BLaER1 (cell line): Measurements from ENCODE around the gene LRTM1.

Source experiments
- H3K27ac ChIP-seq: shearing (Covaris generic); formaldehyde crosslinking; 2 replicates; pipeline ENCODE4 v1.8.1; 2022
- H3K27me3 ChIP-seq: shearing (Covaris generic); formaldehyde crosslinking; 2 replicates; pipeline ENCODE4 v1.8.1; 2022
- H3K36me3 ChIP-seq: shearing (Covaris generic); formaldehyde crosslinking; 2 replicates; pipeline ENCODE4 v1.8.1; 2022
- H3K4me1 ChIP-seq: shearing (Covaris generic); formaldehyde crosslinking; 2 replicates; pipeline ENCODE4 v1.8.1; 2022
- H3K4me2 ChIP-seq: shearing (Covaris generic); formaldehyde crosslinking; 2 replicates; pipeline ENCODE4 v1.8.1; 2022
- H3K4me3 ChIP-seq: shearing (Covaris generic); formaldehyde crosslinking; 2 replicates; pipeline ENCODE4 v1.8.1; 2022
- H3K9ac ChIP-seq: shearing (Covaris generic); formaldehyde crosslinking; 2 replicates; pipeline ENCODE4 v1.8.1; 2022
- H3K9me3 ChIP-seq: shearing (Covaris generic); formaldehyde crosslinking; 2 replicates; pipeline ENCODE4 v1.8.1; 2022
- H4K20me1 ChIP-seq: shearing (Covaris generic); formaldehyde crosslinking; 2 replicates; pipeline ENCODE4 v1.8.1; 2022
- Cebpa-rat ChIP-seq: shearing (Covaris generic); IDR thresholded peaks from 2 replicates; pipeline ENCODE4 v1.8.1; 2022

The LRTM1 gene

GRCh38 chr3:54928046-54928770, at the start of gene LRTM1:
Gene LRTM1, minus strand, starts transcription at chr3:54928059. Its CDS starts 148 bp downstream, at chr3:54927911.
- Histone ChIP-seq H4K20me1 (no peaks in the 10 kb centered on the region), H3K36me3 (no peaks in the 10 kb centered on the region), H3K4me1 (no peaks in the 10 kb centered on the region), H3K9ac (no peak within 1 kb of the TSS), H3K9me3 (no peaks in the 10 kb centered on the region), H3K27me3 (no peaks in the 10 kb centered on the region), H3K27ac (no peak within 1 kb of the TSS), H3K4me2 (peak within 1 kb of the TSS; percentile 8; the same call in 1 of the 2 replicates), H3K4me3 (no peak within 1 kb of the TSS)
- no peak for TF ChIP-seq Cebpa-rat

GRCh38 chr3:54977439-54977838, 49.6 kb upstream of the LRTM1 start:
- TF ChIP-seq Cebpa-rat, result no peak
- Histone ChIP-seq H3K9me3 (peaks cover 4% of the 10 kb centered on the region; the same call in 1 of the 2 replicates), H3K36me3 (no peaks in the 10 kb centered on the region), H3K4me1 (no peaks in the 10 kb centered on the region), H3K4me3 (no peak overlapping the region), H3K4me2 (no peak overlapping the region), H3K27ac (no peak overlapping the region), H3K9ac (no peak overlapping the region), H3K27me3 (no peaks in the 10 kb centered on the region), H4K20me1 (no peaks in the 10 kb centered on the region)

- Histone ChIP-seq H3K27me3 (no peaks in the 10 kb centered on the region), H3K4me3 (no peak overlapping the region), H4K20me1 (no peaks in the 10 kb centered on the region), H3K27ac (no peak overlapping the region), H3K9ac (no peak overlapping the region), H3K9me3 (no peaks in the 10 kb centered on the region), H3K4me2 (no peak overlapping the region), H3K36me3 (no peaks in the 10 kb centered on the region), H3K4me1 (peaks cover 16% of the 10 kb centered on the region)
- no peak for TF ChIP-seq Cebpa-rat
These were observed 43.0 kb upstream of the LRTM1 start for GRCh38 chr3:54970895-54971294.

- TF ChIP-seq Cebpa-rat, result no peak
- no peak overlapping the region for H3K4me3 ChIP-seq
- H3K27me3 ChIP-seq, result no peaks in the 10 kb centered on the region
- peaks cover 16% of the 10 kb centered on the region for H3K4me1 ChIP-seq
- no peak overlapping the region for H3K4me2 ChIP-seq
- H4K20me1 ChIP-seq, result no peaks in the 10 kb centered on the region
- no peak overlapping the region for H3K9ac ChIP-seq
- H3K27ac ChIP-seq, result no peak overlapping the region
- no peaks in the 10 kb centered on the region for H3K36me3 ChIP-seq
- H3K9me3 ChIP-seq, result no peaks in the 10 kb centered on the region
These were observed 41.8 kb upstream of the LRTM1 start for GRCh38 chr3:54969652-54970051.

- no peak for TF ChIP-seq Cebpa-rat
- H4K20me1 ChIP-seq, result no peaks in the 10 kb centered on the region
- no peaks in the 10 kb centered on the region for H3K36me3 ChIP-seq
- H3K4me2 ChIP-seq, result no peak overlapping the region
- H3K27ac ChIP-seq, result no peak overlapping the region
- no peaks in the 10 kb centered on the region for H3K27me3 ChIP-seq
- H3K9ac ChIP-seq, result no peak overlapping the region
- no peak overlapping the region for H3K4me3 ChIP-seq
- peaks cover 20% of the 10 kb centered on the region for H3K4me1 ChIP-seq
- no peaks in the 10 kb centered on the region for H3K9me3 ChIP-seq
These were observed 40.8 kb upstream of the LRTM1 start for GRCh38 chr3:54968546-54969172.

- no peaks in the 10 kb centered on the region for H3K27me3 ChIP-seq
- peaks cover 23% of the 10 kb centered on the region for H3K4me1 ChIP-seq
- TF ChIP-seq Cebpa-rat, result no peak
- H4K20me1 ChIP-seq, result no peaks in the 10 kb centered on the region
- no peak overlapping the region for H3K4me3 ChIP-seq
- H3K9ac ChIP-seq, result no peak overlapping the region
- H3K36me3 ChIP-seq, result no peaks in the 10 kb centered on the region
- H3K9me3 ChIP-seq, result no peaks in the 10 kb centered on the region
- no peak overlapping the region for H3K27ac ChIP-seq
- peak overlapping the region; percentile 43 for H3K4me2 ChIP-seq
These were observed 39.9 kb upstream of the LRTM1 start for GRCh38 chr3:54967731-54968161.

- Histone ChIP-seq H3K9me3 (no peaks in the 10 kb centered on the region), H3K4me1 (peaks cover 23% of the 10 kb centered on the region), H3K27me3 (no peaks in the 10 kb centered on the region), H3K4me2 (peak overlapping the region; percentile 43), H3K4me3 (no peak overlapping the region), H3K36me3 (no peaks in the 10 kb centered on the region), H3K9ac (no peak overlapping the region), H3K27ac (no peak overlapping the region), H4K20me1 (no peaks in the 10 kb centered on the region)
- TF ChIP-seq Cebpa-rat, result no peak
These were observed 39.1 kb upstream of the LRTM1 start for GRCh38 chr3:54966979-54967378.

GRCh38 chr3:54965746-54966145, 37.9 kb upstream of the LRTM1 start:
- no peak for TF ChIP-seq Cebpa-rat
- H3K27ac ChIP-seq, result no peak overlapping the region
- H3K4me2 ChIP-seq, result no peak overlapping the region
- H3K9me3 ChIP-seq, result no peaks in the 10 kb centered on the region
- no peaks in the 10 kb centered on the region for H3K36me3 ChIP-seq
- no peak overlapping the region for H3K9ac ChIP-seq
- H3K27me3 ChIP-seq, result no peaks in the 10 kb centered on the region
- no peak overlapping the region for H3K4me3 ChIP-seq
- H4K20me1 ChIP-seq, result no peaks in the 10 kb centered on the region
- peaks cover 23% of the 10 kb centered on the region for H3K4me1 ChIP-seq

- Histone ChIP-seq H3K27ac (peak overlapping the region; percentile 29; the same call in 1 of the 2 replicates), H3K27me3 (no peaks in the 10 kb centered on the region), H3K9ac (no peak overlapping the region), H3K9me3 (no peaks in the 10 kb centered on the region), H3K36me3 (no peaks in the 10 kb centered on the region), H3K4me3 (no peak overlapping the region), H3K4me2 (peak overlapping the region; percentile 36; the same call in 1 of the 2 replicates), H3K4me1 (peaks cover 23% of the 10 kb centered on the region), H4K20me1 (no peaks in the 10 kb centered on the region)
- no peak for TF ChIP-seq Cebpa-rat
These were observed 36.2 kb upstream of the LRTM1 start for GRCh38 chr3:54964081-54964480.

- Histone ChIP-seq H4K20me1 (no peaks in the 10 kb centered on the region), H3K4me2 (peak overlapping the region; percentile 36; the same call in 1 of the 2 replicates), H3K9ac (no peak overlapping the region), H3K36me3 (no peaks in the 10 kb centered on the region), H3K27me3 (no peaks in the 10 kb centered on the region), H3K27ac (peak overlapping the region; percentile 29; the same call in 1 of the 2 replicates), H3K9me3 (no peaks in the 10 kb centered on the region), H3K4me3 (no peak overlapping the region), H3K4me1 (peaks cover 23% of the 10 kb centered on the region)
- TF ChIP-seq Cebpa-rat, result no peak
These were observed 35.8 kb upstream of the LRTM1 start for GRCh38 chr3:54963641-54964040.
